ENCODE data around the gene EMC7. TPM values are rescaled to one million over a fixed set of nuclear protein-coding genes. Genes with fewer than 3 reads are reported as not detected.

Gene EMC7
- total RNA-seq: 14.1 TPM

DNA sequence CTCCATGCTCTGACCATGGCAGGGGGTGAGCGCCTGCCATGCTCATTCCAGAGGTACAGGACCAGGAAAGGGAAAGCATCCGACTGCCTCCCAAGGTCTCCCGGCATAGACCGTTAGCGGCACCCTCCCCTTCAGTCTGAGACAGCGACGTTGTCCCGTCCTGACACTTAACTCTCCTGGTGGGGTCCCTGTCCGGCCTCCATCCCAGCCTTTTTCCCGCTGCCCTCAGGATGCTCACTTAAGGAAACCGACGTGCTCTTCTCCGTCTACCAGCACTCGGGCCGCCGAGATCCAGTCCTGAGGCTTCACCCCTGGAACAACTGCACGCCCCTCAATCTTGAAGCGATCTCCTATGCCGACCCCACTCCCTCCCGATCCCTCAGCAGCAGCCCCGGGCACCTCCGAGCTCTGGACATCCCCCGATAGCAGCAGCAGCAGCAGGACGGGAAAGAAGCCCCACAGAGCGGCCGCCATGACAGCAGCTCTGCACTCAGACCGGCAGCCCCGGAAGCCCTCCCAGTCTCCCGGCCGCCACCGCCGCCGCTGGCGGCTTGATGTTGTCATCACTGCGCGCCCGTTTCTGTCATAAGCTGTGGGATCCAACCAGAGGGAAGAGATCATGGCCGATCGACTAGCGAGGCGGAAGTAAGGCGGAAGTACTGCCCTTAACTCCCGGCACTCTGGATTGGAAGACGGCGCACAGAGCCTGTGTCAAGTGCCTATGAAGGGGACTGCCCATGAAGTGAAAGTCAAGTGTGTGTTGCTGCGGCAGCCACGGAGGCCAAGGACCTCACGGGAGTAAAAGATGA is at the start of gene EMC7, which contains the start of gene PGBD4:
EMC7 (minus strand) TSS at position 497 of the 809 bp plus-strand sequence; CDS start at position 474, 23 bp downstream.
PGBD4 (plus strand) TSS at position 718 of the 809 bp plus-strand sequence. CDS start 449 bp downstream, outside the sequence.

DNA sequence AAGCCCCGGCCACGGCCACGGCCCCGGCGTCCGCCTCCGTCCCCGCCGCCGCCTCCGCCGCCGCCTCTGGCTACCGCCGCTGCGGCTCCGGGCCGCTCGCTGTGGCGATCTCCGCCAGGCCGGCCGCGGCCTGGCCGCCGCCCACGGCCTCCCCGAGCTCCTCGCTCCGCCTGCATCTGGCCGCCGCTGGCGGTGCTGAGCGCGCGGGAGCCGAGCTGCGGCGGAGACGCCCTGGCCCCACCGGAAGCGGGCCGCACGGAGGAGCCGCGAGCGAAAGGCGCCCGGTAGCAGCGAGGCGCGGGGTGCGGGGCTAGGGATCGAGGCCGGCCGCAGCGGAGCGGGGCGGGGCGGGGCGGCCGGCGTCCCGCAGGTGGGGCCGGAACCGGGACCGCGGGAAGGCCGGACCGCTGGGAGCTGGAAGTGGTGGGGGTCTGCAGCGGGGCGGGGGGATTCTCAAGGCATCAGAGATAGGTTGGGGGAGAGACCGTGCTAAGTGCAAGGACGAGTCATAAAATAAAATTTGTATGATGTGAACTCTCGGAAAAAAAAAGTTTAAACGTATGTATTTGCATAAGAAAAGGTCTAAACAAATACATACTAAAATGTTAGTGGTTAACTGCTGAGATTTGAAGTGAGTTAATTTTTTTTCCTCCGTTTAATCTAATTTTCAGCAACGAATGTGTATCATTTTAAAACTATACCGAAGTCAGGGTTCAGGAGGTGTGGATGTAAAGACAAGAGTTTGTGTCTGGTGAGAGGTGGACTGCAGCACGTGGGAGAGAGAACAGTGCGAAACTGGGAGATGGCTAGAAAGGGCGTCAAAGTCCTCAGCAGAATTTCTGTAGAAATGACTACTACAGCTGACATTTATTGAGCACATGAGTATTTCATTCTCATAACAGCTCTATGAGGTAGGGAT is 62.5 kb downstream of the EMC7 start, which contains the start of gene AVEN:
AVEN (minus strand) TSS at position 334 of the 919 bp plus-strand sequence; CDS start at position 176, 158 bp downstream.

Other genes with a start within 250 kb of the EMC7 start
- gene CHRM5, start 133.4 kb downstream of the EMC7 start, total RNA-seq: 0.63 TPM
- 17.2 TPM for gene AVEN, start 62.7 kb downstream of the EMC7 start, total RNA-seq
- 4.7 TPM for gene PGBD4, start 221 bp upstream of the EMC7 start, total RNA-seq
- gene KATNBL1, start 108.2 kb upstream of the EMC7 start, total RNA-seq: 173 TPM
- gene EMC4, start 123.2 kb upstream of the EMC7 start, total RNA-seq: 121 TPM
- 62.0 TPM for gene SLC12A6, start 235.9 kb upstream of the EMC7 start, total RNA-seq
- gene NOP10, start 241.3 kb upstream of the EMC7 start, total RNA-seq: 59.2 TPM
- gene NUTM1, start 241.5 kb upstream of the EMC7 start, total RNA-seq: not detected